HL-60 (cell line): ENCODE measurements around the gene CPB2.

Experiments used
- CTCF ChIP-seq: IDR thresholded peaks from one replicate; pipeline ENCODE4 v1.5.1; 2011; ENCODE audit warnings: low read length, control low read depth, inconsistent platforms; ENCODE audit not compliant: insufficient read depth
- GABPA ChIP-seq: IDR thresholded peaks from 2 replicates; pipeline ENCODE4 v1.6.1; 2012; ENCODE audit warnings: low read depth
- POLR2AphosphoS5 ChIP-seq: IDR thresholded peaks from 2 replicates; pipeline ENCODE4 v1.6.1; 2012; ENCODE audit warnings: low read depth
- REST ChIP-seq: IDR thresholded peaks from 2 replicates; pipeline ENCODE4 v1.6.1; 2012; ENCODE audit warnings: low read depth; ENCODE audit not compliant: insufficient replicate concordance

GRCh38 chr13:46063292-46063691 is 41.5 kb downstream of the CPB2 start:
- TF ChIP-seq POLR2AphosphoS5 (no peak), CTCF (no peak), REST (no peak), GABPA (no peak)
